K562 (cell line): ENCODE results near the gene KIF17. TPM values are rescaled to one million over a fixed set of nuclear protein-coding genes. Genes with fewer than 3 reads are reported as not detected.

Experiments used
- ASH1L ChIP-seq: fragments of 450-650 bp; IDR thresholded peaks from 2 replicates; pipeline ENCODE4 v1.6.1; 2018; ENCODE audit warnings: borderline replicate concordance, mild to moderate bottlenecking, low read depth; ENCODE audit not compliant: partially characterized antibody
- C11orf30 ChIP-seq: fragments of 450-650 bp; IDR thresholded peaks from 2 replicates; pipeline ENCODE4 v1.6.1; 2016; ENCODE audit warnings: low read depth, mild to moderate bottlenecking
- CBFB ChIP-seq: sonication (generic); formaldehyde crosslinking; IDR thresholded peaks from 2 replicates; pipeline ENCODE4 v1.4.0; 2020; ENCODE audit warnings: mild to moderate bottlenecking, missing genetic modification reagents
- DNMT1 ChIP-seq: fragments of 450-650 bp; IDR thresholded peaks from 2 replicates; pipeline ENCODE4 v1.6.1; 2016; ENCODE audit warnings: antibody characterized with exemption, mild to moderate bottlenecking
- FOXO4 ChIP-seq: fragments of 450-650 bp; formaldehyde crosslinking; IDR thresholded peaks from 2 replicates; pipeline ENCODE4 v1.4.0; 2020; ENCODE audit warnings: mild to moderate bottlenecking, moderate library complexity
- GATA2 ChIP-seq: sonication (generic); formaldehyde crosslinking; IDR thresholded peaks from 2 replicates; pipeline ENCODE4 v1.4.0; 2020; ENCODE audit warnings: mild to moderate bottlenecking, missing genetic modification reagents
- KDM5B ChIP-seq: fragments of 200-600 bp; sonication (generic); IDR thresholded peaks from 2 replicates; pipeline ENCODE4 v1.6.1; 2012; ENCODE audit warnings: low read depth, mild to moderate bottlenecking, moderate library complexity, low read length, control low read depth, inconsistent platforms; ENCODE audit not compliant: insufficient replicate concordance
- NFE2 ChIP-seq: IDR thresholded peaks from 2 replicates; pipeline ENCODE4 v1.6.1; 2014; ENCODE audit warnings: antibody characterized with exemption, low read depth
- NFRKB ChIP-seq: fragments of 450-650 bp; IDR thresholded peaks from 2 replicates; pipeline ENCODE4 v1.6.1; 2016; ENCODE audit warnings: low read depth
- PHF8 ChIP-seq: fragments of 200-600 bp; sonication (generic); IDR thresholded peaks from 2 replicates; pipeline ENCODE4 v1.6.1; 2012; ENCODE audit warnings: mixed run types, mild to moderate bottlenecking, inconsistent platforms, low read length, moderate library complexity, borderline replicate concordance
- SIN3B ChIP-seq: fragments of 450-650 bp; IDR thresholded peaks from 2 replicates; pipeline ENCODE4 v1.6.1; 2017; ENCODE audit warnings: low read depth, mild to moderate bottlenecking, moderate library complexity
- SPI1 ChIP-seq: IDR thresholded peaks from 2 replicates; pipeline ENCODE4 v1.6.1; 2011; ENCODE audit warnings: low read depth, low read length, control low read depth, borderline replicate concordance
- ZBTB11 ChIP-seq, 3 experiments: fragments of 200-800 bp in 1 of 3; fragments of 250-450 bp in 1 of 3; fragments of 450-650 bp in 1 of 3; sonication (Bioruptor Pico) in 1 of 3; sonication (Bioruptor generic) in 1 of 3; formaldehyde crosslinking in 1 of 3; IDR thresholded peaks; 2 replicates each; pipeline versions ENCODE4 v1.6.1 to v1.8.0; 2016 to 2022; ENCODE audit warnings: mild to moderate bottlenecking in 2 of 3, missing genetic modification characterization in 2 of 3, missing compliant biosample characterization in 1 of 3, moderate library complexity in 1 of 3
- ZBTB12 ChIP-seq: fragments of 250-450 bp; sonication (Bioruptor Pico); IDR thresholded peaks from 2 replicates; pipeline ENCODE4 v1.4.0; 2020
- ZFX ChIP-seq: sonication (generic); formaldehyde crosslinking; IDR thresholded peaks from 2 replicates; pipeline ENCODE4 v1.8.0; 2022; ENCODE audit warnings: mild to moderate bottlenecking, missing genetic modification reagents, moderate library complexity
- ZNF282 ChIP-seq: sonication (generic); formaldehyde crosslinking; IDR thresholded peaks from 2 replicates; pipeline ENCODE4 v1.8.1; 2023; ENCODE audit warnings: missing genetic modification reagents
- ZNF395 ChIP-seq: fragments of 200-800 bp; sonication (Bioruptor generic); IDR thresholded peaks from 2 replicates; pipeline ENCODE4 v1.6.1; 2017; ENCODE audit warnings: missing genetic modification characterization, missing compliant biosample characterization
- ZNF589 ChIP-seq: fragments of 200-800 bp; sonication (Bioruptor generic); IDR thresholded peaks from 2 replicates; pipeline ENCODE4 v1.6.1; 2016; ENCODE audit warnings: low read depth, missing genetic modification characterization, missing compliant biosample characterization
- ZNF785 ChIP-seq: fragments of 250-450 bp; sonication (Bioruptor Pico); IDR thresholded peaks from 2 replicates; pipeline ENCODE4 v1.4.0; 2020; ENCODE audit warnings: mild to moderate bottlenecking
- polyA plus RNA-seq, 8 experiments: library from polyadenylated mRNA; depleted of rRNA in 4 of 8; stranded (reverse) in 5 of 8; unstranded in 3 of 8; fragments of >200 nt; fragmentation: Nextera tagmentation in 2 of 8; fragmentation: Illumina TruSeq in 1 of 8; extraction: Ambion mirVana in 2 of 8; extraction: Trizol in 1 of 8; gene quantifications; 2 replicates each; pipeline versions ENCODE4 v1.2.1 to v1.2.3, GENCODE V29; 2011 to 2014; ENCODE audit warnings: inconsistent platforms in 1 of 8, missing spikeins in 1 of 8
- total RNA-seq, 7 experiments: library from RNA; depleted of rRNA in 6 of 7; stranded (reverse); fragments of >200 nt in 6 of 7; fragmentation: Illumina TruSeq in 2 of 7; extraction: Trizol in 2 of 7; gene quantifications; 2 replicates each; pipeline versions ENCODE4 v1.2.1 to v1.2.3, GENCODE V29; 2011 to 2021; ENCODE audit warnings: low replicate concordance in 1 of 7

Gene KIF17
- total and polyA plus RNA-seq, 9 of the 15 experiments (the other 6 are each of a cell fraction or from before 2014, with no cell fraction given): 0.04 to 0.47 (median 0.18) TPM; not detected in 5

- TF ChIP-seq ZBTB11 (CRISPR knock-in tag; IDR thresholded peaks at IDR 0.05) (peak in 2 of 3 experiments; percentile 62 to 93; a peak in 4 of 6 replicates), ZNF785 (CRISPR knock-in tag) (no peak), SIN3B (peak; percentile 80), PHF8 (peak; percentile 93), ZFX (peak; percentile 74), KDM5B (peak; percentile 60), ASH1L (peak; percentile 94), ZNF282 (CRISPR knock-in tag) (no peak), NFRKB (peak; percentile 44; the same call in 1 of the 2 replicates), CBFB (CRISPR knock-in tag) (0 out of 2 replicates have a peak, but pooled peaks have one; percentile 43), ZNF395 (peak; percentile 66; the same call in 1 of the 2 replicates), C11orf30 (peak; percentile 95), ZNF589 (CRISPR knock-in tag) (peak; percentile 65; the same call in 1 of the 2 replicates), NFE2 (0 out of 2 replicates have a peak, but pooled peaks have one; percentile 6), SPI1 (peak; percentile 76; the same call in 1 of the 2 replicates), ZBTB12 (0 out of 2 replicates have a peak, but pooled peaks have one; percentile 22), FOXO4 (CRISPR knock-in tag) (0 out of 2 replicates have a peak, but pooled peaks have one; percentile 46), DNMT1 (no peak), GATA2 (CRISPR knock-in tag) (peak; percentile 44; the same call in 1 of the 2 replicates)
These were observed 56.3 kb downstream of the KIF17 start, which contains the start of gene DDOST (continued) for GRCh38 chr1:20661207-20662109.
